Upper lobe of right lung (tissue), 1 donor: ENCODE data around the gene SLC6A12. TPM values are rescaled to one million over a fixed set of nuclear protein-coding genes. Genes with fewer than 3 reads are reported as not detected.

ENCODE experiments used
- ATAC-seq: fragments of 200-7000 bp; cut with Tn5 transposase; one replicate; pipeline ENCODE4 v1.9.1; 2020; ENCODE audit warnings: mild to moderate bottlenecking, moderate library complexity
- DNase-seq: peaks from one replicate; pipeline ENCODE4 v3.0.0-alpha.2; 2020
- H3K27ac ChIP-seq: fragments of 200-600 bp; one replicate; pipeline ENCODE4 v1.8.0; 2022
- H3K27me3 ChIP-seq: fragments of 200-600 bp; one replicate; pipeline ENCODE4 v1.8.0; 2022; ENCODE audit warnings: mild to moderate bottlenecking
- H3K36me3 ChIP-seq: fragments of 200-600 bp; one replicate; pipeline ENCODE4 v1.8.0; 2022
- H3K4me1 ChIP-seq: fragments of 200-600 bp; one replicate; pipeline ENCODE4 v1.8.0; 2022
- H3K4me3 ChIP-seq: fragments of 200-600 bp; one replicate; pipeline ENCODE4 v1.8.0; 2022; ENCODE audit warnings: mild to moderate bottlenecking
- H3K9me3 ChIP-seq: fragments of 200-600 bp; one replicate; pipeline ENCODE4 v1.8.0; 2022
- CTCF ChIP-seq: fragments of 200-600 bp; IDR thresholded peaks from one replicate; pipeline ENCODE4 v1.8.0; 2022; ENCODE audit warnings: antibody characterized with exemption
- intact Hi-C: fragments of 100-400 bp; cut with DNase I; formaldehyde crosslinking; loops from one replicate; pipeline ENCODE4 v1.11.0; 2022
- total RNA-seq: library from RNA; stranded (reverse); fragmentation: NEBNext Ultra II Directional; extraction: Animal tissue kit (Norgen Biotek cat#: 25700); gene quantifications from one replicate; pipeline ENCODE4 v1.2.1, GENCODE V29; 2021
- donor health status: DM: no; HTN: yes; CAD: no; lungs with severe emphysema.

The SLC6A12 gene
- total RNA-seq, 1 donor from 2014 or later: 11.1 TPM

DNA sequence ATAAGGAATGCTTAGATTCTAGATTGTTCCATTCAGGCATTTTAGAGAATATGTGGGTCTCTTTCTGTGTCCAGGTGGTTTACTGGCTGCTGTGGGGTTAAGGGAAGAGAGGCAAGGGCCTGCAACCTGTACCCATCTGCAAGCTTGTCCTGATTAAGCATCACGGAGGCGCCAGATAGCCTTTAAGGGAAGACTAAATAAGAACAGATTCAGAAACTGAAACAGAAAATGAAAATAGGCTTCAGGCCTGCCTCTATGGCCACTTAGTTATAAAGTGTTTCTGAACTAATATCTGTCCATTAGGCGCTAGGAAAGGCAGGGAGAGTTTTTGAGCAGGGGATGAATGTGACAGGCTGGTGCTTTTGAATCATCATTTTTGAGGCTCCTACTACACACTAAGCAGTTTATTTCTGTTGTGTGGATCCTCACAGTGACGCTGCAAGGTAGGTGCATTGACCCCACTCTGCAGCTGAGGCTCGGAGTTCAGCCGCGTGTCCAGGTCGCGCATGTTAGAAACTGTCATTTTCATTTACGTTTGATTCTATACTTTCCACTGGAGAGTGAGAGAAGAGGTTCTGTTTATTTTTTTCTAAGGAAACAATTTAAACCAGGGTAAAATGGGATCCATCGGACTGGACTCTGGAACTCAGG is 47.4 kb downstream of the SLC6A12 start:
- ATAC-seq (no peak), DNase-seq (no peak)
- Histone ChIP-seq H3K9me3 (no peaks in the 10 kb centered on the region), H3K4me1 (no peaks in the 10 kb centered on the region), H3K27me3 (no peaks in the 10 kb centered on the region), H3K27ac (no peak overlapping the region), H3K36me3 (no peaks in the 10 kb centered on the region), H3K4me3 (no peak overlapping the region)
- intact Hi-C loops: no loop called here
- no peak for TF ChIP-seq CTCF

- DNase-seq (no peak), ATAC-seq (no peak)
- Histone ChIP-seq H3K9me3 (no peaks in the 10 kb centered on the region), H3K27me3 (no peaks in the 10 kb centered on the region), H3K36me3 (no peaks in the 10 kb centered on the region), H3K4me3 (no peak overlapping the region), H3K27ac (no peak overlapping the region), H3K4me1 (no peaks in the 10 kb centered on the region)
- no peak for TF ChIP-seq CTCF
- intact Hi-C loops: no loop called here
Measured at GRCh38 chr12:165862-166368, 48.0 kb downstream of the SLC6A12 start.

DNA sequence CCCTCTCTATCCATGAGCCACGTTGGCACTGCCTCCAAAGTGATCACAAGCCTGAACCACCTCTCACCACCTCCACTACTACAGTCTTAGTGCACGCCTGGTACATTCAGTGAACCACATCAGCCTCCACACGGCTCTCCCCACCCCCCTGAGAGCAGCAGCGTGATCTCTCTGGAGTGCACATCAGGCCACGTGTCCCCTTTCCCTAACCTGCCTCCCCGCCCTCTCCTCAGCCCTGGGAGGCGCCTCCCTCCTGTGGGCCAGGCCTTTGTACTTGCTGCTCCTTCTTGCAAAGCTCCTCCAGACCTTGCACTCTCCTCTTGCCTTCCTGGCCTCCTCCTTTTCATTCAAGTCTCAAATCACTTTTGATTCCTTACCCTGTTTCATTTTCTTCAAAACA is 49.8 kb downstream of the SLC6A12 start:
- intact Hi-C loops: no loop called here
- H3K27me3 ChIP-seq: no peaks in the 10 kb centered on the region
- DNase-seq: no peak

GRCh38 chr12:163406-163986 is 50.5 kb downstream of the SLC6A12 start:
- intact Hi-C loops: no loop called here
- H3K27me3 ChIP-seq: no peaks in the 10 kb centered on the region
- no peak for TF ChIP-seq CTCF
- H3K9me3 ChIP-seq: no peaks in the 10 kb centered on the region
- no peak overlapping the region for H3K4me3 ChIP-seq
- no peaks in the 10 kb centered on the region for H3K4me1 ChIP-seq
- DNase-seq (no peak), ATAC-seq (peak; percentile 2)
- H3K27ac ChIP-seq: no peak overlapping the region
- H3K36me3 ChIP-seq: no peaks in the 10 kb centered on the region

More for the DNA sequence above, 49.8 kb downstream of the SLC6A12 start:
- TF ChIP-seq CTCF: no peak
- H3K9me3 ChIP-seq: no peaks in the 10 kb centered on the region
- ATAC-seq: peak; percentile 75
- H3K4me1 ChIP-seq: no peaks in the 10 kb centered on the region
- H3K4me3 ChIP-seq: no peak overlapping the region
- H3K27ac ChIP-seq: no peak overlapping the region
- no peaks in the 10 kb centered on the region for H3K36me3 ChIP-seq

DNA sequence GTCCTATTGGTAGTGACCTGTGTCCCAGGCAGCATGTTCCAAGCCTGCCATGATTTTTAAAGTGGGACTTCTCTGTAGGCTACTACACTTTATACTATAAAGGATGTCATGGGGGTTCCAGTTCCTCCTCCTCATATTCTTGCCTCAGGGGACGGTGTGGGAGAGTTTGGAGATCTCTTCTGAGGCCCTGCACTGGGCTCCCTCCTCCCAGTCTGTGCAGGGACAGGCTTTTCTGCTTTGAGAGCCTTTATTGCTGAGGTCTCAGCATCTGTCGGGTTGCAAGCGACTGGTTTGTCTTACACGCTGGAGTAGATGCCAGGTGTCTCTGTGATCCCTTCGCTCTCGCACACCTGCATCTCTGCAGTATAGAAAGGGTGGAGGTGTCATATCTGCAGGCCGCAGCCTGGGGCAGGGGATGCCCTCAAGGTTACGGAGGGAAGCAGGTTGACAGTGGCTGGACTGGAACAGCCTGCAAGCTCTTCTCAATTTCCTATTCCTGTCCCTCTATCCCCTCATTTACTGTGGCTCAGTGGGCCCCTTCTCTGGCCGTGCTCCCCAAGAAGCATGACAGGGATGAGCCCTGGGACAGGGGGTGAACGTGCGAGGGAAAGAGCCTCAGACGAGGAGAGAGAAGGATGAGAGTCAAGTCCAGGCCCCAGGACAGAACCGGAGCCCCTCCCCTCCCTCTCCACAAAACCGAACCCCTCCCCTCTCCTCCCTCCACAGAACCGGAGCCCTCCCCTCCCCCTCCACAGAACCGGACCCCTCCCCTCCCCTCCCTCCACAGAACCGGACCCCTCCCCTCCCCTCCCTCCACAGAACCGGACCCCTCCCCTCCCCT is 51.3 kb downstream of the SLC6A12 start:
- no peak overlapping the region for H3K27ac ChIP-seq
- no peaks in the 10 kb centered on the region for H3K9me3 ChIP-seq
- no peak for TF ChIP-seq CTCF
- no peaks in the 10 kb centered on the region for H3K4me1 ChIP-seq
- H3K4me3 ChIP-seq: no peak overlapping the region
- ATAC-seq (no peak), DNase-seq (no peak)
- H3K36me3 ChIP-seq: no peaks in the 10 kb centered on the region
- intact Hi-C loops: no loop called here
- H3K27me3 ChIP-seq: no peaks in the 10 kb centered on the region
